HG03175 (cell line): ENCODE measurements around the gene ZIC2.

Source experiments
- ATAC-seq: cut with Tn5 transposase; IDR thresholded peaks from one replicate; pipeline ENCODE4 v1.9.1; 2021; ENCODE audit warnings: mild to moderate bottlenecking, moderate library complexity; ENCODE audit not compliant: unreplicated experiment

The ZIC2 gene

GRCh38 chr13:99973808-99974185, 7.8 kb upstream of the ZIC2 start:
- ATAC-seq = no peak

DNA sequence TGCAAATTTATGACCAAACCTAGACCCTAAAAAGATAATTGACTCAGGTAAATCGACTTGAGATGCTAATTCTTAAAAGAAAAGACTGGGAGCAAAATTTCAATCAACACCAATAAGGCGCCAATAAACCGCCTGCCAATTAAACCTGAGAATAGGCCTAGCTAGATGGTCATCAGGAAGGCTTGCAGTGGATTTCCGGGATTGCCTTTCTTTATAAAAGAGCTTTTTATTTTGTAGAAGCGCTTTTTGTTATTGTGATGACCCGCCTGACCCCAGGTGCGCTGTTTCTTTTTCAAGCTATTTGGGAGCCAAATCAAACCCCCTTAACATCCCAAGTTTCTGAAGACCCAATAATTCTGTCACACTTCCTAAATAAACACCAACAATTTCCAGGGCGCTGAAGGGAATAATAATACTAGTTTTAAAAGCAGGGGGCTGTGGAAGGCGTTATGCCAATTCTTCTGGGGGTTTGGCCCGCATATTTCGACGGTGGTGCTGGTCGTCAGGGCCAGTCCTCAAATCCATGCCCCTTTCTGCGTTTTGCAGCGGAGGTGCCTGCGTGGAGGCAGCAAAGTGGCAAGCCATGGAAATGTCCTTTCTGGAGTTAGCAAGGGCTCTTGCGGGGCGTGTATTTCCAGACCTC, 7.2 kb upstream of the ZIC2 start:
- no peak for ATAC-seq

DNA sequence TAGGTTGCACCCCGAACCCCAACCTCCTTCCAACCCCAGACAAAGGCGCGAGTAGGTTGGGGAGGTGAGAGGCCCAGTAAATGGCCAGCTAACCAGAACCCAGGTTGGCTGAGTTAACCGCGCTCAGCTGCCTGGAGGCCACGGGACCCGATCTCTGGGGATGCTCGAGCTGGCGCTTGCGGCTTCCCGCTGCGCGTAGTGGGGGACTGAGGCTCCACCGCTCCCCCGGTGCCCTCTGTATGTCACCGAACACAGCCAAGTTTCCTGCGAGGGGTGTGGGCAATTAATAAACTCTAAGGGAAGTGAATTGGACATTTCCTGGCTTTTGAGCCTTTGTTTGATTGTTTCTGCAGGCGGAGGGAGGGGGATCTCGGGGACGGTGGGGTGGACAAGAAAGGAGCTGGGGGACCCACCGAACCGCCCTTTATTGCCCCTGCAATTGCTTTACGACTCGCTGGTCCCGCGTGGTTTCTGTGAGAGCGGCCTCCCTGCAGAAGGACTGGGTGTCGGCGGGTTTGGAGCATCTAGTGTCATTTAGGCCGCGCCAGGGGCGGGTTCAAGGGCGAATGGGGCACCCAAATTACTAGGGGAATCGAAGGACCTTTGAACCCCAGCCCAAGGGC, 6.5 kb upstream of the ZIC2 start:
- ATAC-seq = no peak

DNA sequence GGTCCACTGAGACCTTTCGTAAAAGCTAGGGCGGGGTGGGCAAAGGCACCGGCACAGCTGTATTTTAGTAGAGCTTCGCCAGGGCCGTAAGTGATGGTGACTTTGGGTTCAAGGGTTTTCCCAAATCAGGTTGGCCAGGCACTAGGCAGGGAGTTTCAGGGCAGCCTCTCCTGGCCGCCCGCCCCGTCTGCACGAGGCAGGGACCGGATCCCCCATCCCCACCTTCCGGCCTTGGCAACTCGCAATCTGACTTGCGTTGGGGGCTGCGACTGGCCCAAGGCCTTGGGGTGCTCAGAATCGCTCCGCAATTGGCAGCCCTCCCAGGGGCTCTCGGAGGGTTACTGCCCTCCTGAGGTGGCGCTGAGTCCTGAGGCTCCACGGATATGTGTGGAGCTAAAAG, 6.0 kb upstream of the ZIC2 start:
- no peak for ATAC-seq

DNA sequence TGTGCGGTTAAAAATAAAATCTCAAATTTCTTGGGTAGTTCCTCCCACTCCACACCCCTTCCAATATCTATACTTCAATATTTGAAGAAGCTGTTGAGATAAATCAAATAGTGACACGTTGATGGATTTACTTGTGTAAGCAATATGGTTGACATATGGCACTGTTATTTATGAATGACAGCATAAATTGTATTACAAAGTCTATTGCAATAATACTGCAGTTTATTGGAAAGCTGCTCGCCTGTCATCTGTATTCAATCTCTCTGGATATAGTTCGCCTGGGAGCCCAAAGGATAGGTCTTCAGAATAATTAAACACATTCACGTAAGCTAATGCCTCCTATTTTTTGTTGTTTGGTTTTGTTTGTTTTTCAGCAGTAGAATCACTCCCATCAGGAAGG, 5.0 kb upstream of the ZIC2 start:
- ATAC-seq = no peak

DNA sequence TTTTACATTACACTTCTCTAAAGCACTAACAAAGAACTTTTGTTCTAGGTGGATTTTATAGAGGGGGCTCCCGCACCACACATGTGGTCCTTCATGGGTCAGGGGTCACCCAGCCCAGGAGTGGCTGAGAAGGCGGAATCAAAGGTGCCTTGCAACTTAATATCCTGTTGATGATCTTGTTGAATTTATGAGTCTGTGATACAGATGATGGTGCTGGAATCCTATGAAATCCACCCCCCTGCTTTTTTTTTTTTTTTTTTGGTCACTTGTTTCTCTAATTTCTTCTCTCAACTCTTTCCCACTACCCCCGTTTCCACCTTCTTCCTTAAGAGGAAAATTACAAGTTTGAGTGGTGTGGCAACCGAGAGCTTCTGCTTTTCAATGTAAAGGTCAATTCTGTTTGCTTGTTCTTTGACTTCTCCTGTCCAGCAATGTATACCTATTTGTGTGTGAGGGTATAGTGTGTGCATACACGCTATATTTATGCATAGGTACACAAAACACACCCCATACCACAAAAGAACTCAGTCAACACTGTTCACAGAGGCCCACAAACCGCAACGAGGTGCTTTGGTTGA, 4.2 kb upstream of the ZIC2 start:
- ATAC-seq = no peak

DNA sequence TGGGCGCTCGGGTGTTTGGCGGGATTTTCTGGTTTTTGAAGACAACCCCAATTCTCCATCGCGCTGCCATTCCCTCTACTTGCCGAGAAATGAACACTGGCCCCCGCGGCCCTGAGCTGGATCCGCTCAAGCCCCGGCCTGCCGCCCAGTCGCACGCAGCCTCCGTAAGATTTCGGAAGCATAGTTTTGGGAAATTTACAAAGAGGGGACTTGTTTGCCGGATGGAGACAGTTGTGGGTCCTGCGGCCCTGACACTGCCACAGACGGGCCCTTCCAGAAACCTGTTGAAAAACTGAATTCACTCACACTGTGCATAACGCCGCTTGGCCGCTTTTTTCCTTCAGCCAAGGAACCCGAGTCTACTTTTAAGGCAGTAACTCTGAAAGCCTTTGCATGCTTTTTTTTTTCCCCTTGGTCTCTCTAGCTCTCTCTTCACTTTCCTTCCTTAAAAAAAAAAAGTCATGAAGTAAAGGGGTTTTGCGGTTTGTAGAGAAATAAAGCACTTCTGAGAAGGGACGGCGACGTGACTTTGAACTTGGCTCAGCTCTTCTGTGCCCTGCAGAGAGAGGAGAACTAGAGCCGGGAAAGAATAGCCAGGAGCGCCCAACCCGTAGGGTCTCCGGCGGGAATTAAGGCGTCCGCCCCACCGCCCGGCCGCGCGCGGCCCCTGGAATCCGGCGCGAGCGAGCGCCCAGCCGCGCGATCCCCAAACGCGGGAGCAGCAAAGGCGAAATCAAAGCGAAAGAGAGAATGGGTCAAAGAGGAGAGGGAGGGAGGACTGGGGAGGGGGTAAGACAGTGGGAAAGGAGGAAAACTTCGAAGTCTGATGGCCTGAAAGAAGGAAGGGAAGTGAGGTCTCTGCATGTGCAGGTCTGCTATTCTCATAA, 3.4 kb upstream of the ZIC2 start:
- ATAC-seq = no peak

DNA sequence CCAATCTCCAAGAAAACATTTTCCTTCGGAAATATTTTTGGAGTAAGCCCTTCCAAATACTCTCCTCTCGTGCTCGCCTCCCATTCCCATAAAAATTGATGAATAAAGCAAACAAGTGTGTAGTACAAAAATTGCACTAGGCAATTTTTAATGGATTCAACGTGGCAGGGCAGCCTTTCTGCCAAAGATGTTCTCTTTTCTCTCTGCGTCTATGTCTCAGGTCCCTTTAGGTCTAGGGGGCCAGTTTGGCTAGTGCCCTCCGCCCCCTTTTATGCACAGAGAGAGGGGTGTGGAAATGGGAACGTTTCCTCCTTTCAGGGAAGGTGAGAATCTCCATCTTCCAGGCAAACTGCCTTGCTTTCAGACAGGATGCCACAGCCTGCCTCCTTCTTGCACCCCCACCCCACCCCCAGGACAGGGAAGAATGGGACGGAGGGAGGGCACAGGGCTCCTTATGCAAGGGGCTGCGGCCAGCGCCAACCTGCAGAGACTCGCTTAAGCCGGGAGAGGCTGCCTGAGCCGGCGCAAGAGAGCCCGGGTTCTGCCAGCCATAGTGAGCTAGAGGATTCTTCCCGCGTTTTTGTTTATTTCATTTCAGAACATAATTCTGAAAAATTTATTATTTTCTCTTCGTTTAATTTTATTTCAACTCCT, 2.7 kb upstream of the ZIC2 start:
- ATAC-seq = no peak

GRCh38 chr13:99979453-99980200, 2.0 kb upstream of the ZIC2 start:
- no peak for ATAC-seq

GRCh38 chr13:99980201-99980823, 1.3 kb upstream of the ZIC2 start:
- peak; percentile 51 for ATAC-seq

DNA sequence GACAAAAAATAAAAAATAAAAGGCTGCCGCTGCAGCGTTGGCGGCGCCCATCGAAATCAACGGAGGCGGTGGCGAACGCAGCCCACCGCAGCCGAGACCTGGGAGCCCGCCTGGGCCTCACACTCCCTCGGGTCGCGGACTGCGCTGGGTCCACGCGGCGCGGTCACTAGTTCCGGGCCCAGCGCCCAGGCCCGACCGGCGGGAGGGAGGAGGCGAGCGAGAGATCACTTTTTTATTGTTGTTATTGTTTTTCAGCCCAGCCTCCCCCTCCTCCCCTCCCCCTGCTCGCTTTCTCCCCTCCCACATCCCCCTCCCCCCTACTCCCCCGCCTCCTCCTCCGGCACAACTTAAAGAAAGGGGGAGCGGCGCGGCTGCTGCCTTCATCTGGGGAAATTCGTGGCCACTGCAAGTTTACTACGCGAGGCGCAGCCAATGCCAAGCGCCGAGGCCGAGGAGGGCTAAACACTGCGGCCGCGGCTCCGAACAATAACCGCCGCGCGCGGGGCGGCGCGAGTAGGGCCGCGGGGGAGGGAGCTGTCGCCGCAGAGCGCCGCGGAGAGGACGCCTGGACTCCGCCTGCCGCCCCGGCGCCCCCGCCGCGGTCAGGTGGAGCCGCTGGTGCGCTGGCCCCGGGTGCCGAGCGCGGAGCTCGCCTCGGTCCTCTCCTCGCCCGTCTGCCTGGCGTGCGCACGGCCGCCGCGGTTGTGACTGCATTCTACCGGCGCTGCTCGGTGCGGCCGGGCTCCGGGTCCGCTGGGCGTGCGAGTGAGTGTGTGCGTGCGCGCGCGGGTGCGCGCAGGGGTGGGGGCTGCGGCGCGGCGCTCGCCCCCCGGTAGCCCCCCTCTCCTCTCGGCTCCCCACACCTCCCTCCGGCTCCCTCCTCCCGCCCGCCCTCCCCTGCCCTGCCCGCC, 505 bp upstream of the ZIC2 start:
- ATAC-seq = no peak

- ATAC-seq = no peak
Observed at GRCh38 chr13:99982036-99982730, 599 bp downstream of the ZIC2 start.

DNA sequence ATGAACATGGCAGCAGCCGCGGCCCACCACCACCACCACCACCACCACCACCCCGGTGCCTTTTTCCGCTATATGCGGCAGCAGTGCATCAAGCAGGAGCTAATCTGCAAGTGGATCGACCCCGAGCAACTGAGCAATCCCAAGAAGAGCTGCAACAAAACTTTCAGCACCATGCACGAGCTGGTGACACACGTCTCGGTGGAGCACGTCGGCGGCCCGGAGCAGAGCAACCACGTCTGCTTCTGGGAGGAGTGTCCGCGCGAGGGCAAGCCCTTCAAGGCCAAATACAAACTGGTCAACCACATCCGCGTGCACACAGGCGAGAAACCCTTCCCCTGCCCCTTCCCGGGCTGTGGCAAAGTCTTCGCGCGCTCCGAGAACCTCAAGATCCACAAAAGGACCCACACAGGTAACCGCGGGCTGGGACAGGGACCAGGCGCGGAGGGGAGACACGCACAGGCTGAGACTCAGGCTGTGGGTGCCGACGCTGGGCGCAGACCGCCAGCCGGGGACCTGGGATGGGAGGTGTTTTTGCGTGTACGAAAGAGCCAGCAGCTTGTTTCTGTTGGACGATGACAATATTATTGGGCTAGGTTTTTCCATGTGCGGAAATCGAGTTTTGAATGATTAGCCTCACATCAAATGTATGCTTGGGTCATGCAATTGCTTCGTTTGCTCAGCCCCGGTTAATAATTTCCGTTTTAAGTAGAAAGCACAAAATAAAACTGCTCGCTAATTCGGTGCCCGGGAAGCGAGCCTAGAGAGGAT, 1.3 kb downstream of the ZIC2 start:
- ATAC-seq = no peak

- no peak for ATAC-seq
Observed at GRCh38 chr13:99983499-99984401, 2.2 kb downstream of the ZIC2 start.

GRCh38 chr13:99984461-99985240, 3.1 kb downstream of the ZIC2 start:
- no peak for ATAC-seq
